ENCODE measurements around the gene GRM8.

Gene GRM8

GRCh38 chr7:126460664-126461063 is 792.1 kb downstream of the GRM8 start:
- TF ChIP-seq, protein P1, sequence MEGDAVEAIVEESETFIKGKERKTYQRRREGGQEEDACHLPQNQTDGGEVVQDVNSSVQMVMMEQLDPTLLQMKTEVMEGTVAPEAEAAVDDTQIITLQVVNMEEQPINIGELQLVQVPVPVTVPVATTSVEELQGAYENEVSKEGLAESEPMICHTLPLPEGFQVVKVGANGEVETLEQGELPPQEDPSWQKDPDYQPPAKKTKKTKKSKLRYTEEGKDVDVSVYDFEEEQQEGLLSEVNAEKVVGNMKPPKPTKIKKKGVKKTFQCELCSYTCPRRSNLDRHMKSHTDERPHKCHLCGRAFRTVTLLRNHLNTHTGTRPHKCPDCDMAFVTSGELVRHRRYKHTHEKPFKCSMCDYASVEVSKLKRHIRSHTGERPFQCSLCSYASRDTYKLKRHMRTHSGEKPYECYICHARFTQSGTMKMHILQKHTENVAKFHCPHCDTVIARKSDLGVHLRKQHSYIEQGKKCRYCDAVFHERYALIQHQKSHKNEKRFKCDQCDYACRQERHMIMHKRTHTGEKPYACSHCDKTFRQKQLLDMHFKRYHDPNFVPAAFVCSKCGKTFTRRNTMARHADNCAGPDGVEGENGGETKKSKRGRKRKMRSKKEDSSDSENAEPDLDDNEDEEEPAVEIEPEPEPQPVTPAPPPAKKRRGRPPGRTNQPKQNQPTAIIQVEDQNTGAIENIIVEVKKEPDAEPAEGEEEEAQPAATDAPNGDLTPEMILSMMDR (IDR thresholded peaks at IDR 0.05; ENCODE audit: extremely low read depth, insufficient read depth, missing control alignments): no peak
- in situ Hi-C loops (cut with MboI; ENCODE audit: low pct_unique_long_range_greater_than_20kb, low sequenced_read_pairs, unreplicated experiment): no loop called here
- no peak for DNase-seq (ENCODE audit: low spot score)

DNA sequence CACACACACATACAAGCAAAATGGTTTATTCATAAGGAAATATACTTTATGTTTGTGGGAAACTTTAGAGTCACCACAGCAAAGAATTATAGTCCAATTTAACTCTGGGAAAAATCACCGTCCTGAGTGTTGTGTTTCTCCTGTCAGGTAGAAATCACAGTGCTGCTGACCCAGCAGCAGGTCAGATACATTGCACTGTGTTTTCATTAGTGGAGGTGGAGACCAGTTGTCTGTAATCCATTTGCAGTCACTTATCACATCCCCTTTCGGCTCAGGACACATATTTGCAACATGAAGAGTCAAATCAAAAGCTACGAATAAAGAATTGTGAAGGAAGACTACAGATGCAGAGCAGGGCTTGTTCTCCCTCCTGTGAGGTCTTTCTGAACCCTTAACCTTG is 799.6 kb downstream of the GRM8 start:
- TF ChIP-seq, protein P1 (IDR thresholded peaks at IDR 0.05; ENCODE audit: extremely low read depth, insufficient read depth, missing control alignments): no peak
- in situ Hi-C loops (cut with MboI; ENCODE audit: low pct_unique_long_range_greater_than_20kb, low sequenced_read_pairs, unreplicated experiment): no loop called here
- DNase-seq (ENCODE audit: low spot score): no peak

GRCh38 chr7:126450269-126450671 is 802.5 kb downstream of the GRM8 start:
- no peak for DNase-seq (ENCODE audit: low spot score)
- TF ChIP-seq, protein P1 (IDR thresholded peaks at IDR 0.05; ENCODE audit: extremely low read depth, insufficient read depth, missing control alignments): no peak
- in situ Hi-C loops (cut with MboI; ENCODE audit: low pct_unique_long_range_greater_than_20kb, low sequenced_read_pairs, unreplicated experiment): no loop called here

DNA sequence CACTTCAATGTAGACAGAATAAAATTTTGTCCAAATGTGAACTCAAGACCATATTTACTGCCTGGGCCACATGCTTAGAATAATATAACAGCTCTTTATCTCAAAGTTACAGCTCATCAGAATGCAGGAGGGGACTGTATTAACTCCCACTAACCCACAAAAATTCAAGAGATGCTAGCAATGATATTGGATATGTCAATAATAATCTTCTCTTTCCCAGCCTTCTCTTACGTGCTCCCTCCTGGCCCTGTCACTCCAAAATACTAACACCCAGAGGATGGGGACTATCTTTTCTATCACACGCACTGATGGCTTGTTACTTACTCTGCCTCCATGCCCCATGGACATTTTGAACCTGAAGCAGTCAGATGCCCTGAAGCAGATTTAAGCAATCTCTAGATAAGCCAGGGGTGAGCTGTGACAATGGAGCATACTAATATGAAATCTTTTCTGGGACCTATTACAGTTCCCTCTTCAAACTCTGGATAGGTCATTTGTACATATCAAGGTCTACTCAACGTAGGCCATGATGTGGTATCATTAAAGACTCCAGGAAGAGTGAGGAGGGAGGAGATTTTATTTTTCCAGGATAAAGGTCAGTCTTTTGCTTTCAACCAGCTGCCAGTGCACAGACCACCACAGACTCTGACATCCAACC is 803.0 kb downstream of the GRM8 start:
- TF ChIP-seq, protein P1 (IDR thresholded peaks at IDR 0.05; ENCODE audit: extremely low read depth, insufficient read depth, missing control alignments): no peak
- in situ Hi-C loops (cut with MboI; ENCODE audit: low pct_unique_long_range_greater_than_20kb, low sequenced_read_pairs, unreplicated experiment): no loop called here
- no peak for DNase-seq (ENCODE audit: low spot score)

DNA sequence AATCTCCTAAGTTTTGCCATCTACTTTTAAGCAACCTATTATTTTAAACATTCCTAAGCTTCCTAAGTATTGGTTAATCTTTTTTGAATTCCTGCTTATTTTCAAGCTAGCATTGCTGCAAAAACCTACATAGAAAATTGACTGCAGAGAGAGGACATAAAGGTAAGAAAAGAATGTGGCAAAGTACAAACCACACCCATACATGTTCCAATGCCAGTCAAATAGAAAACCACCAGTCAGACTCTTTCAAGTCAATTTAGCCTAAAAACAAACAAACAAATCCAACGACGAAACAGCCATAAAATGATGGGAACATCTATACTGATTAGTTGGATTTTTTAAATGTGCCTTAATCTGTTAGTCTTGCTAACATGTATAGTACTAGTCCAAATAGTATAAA is 804.8 kb downstream of the GRM8 start:
- no peak for DNase-seq (ENCODE audit: low spot score)
- in situ Hi-C loops (cut with MboI; ENCODE audit: low pct_unique_long_range_greater_than_20kb, low sequenced_read_pairs, unreplicated experiment): no loop called here
- TF ChIP-seq, protein P1 (IDR thresholded peaks at IDR 0.05; ENCODE audit: extremely low read depth, insufficient read depth, missing control alignments): no peak

DNA sequence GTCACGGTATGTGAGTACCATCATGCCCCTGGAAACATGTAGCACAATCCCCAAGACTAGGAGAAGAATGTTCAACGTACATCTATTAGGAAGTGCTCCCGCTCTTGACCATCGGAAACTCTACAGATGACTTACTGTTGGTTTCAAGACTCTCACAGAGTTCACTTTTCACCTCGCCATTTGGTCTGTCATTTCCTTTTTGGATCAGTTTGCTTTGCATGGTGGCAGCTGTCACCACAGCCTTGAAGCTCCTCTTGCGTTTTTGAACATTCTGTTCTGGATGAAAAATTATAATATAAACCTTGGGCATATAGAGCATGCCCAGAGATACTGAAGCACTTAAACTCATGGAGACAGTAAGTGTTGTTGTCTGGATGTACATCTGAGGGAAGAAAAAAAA is 806.8 kb downstream of the GRM8 start:
- TF ChIP-seq, protein P1 (IDR thresholded peaks at IDR 0.05; ENCODE audit: extremely low read depth, insufficient read depth, missing control alignments): no peak
- in situ Hi-C loops (cut with MboI; ENCODE audit: low pct_unique_long_range_greater_than_20kb, low sequenced_read_pairs, unreplicated experiment): no loop called here
- no peak for DNase-seq (ENCODE audit: low spot score)
